Central memory CD4-positive, alpha-beta T cell (primary cell): ENCODE data around the gene FDX1.

Source experiments
- DNase-seq: peaks from one replicate; pipeline ENCODE4 v3.0.0; 2022

The FDX1 gene

GRCh38 chr11:110470716-110471115 lies 41.0 kb downstream of the FDX1 start:
- DNase-seq: no peak

GRCh38 chr11:110471371-110471770 lies 41.6 kb downstream of the FDX1 start:
- no peak for DNase-seq

DNA sequence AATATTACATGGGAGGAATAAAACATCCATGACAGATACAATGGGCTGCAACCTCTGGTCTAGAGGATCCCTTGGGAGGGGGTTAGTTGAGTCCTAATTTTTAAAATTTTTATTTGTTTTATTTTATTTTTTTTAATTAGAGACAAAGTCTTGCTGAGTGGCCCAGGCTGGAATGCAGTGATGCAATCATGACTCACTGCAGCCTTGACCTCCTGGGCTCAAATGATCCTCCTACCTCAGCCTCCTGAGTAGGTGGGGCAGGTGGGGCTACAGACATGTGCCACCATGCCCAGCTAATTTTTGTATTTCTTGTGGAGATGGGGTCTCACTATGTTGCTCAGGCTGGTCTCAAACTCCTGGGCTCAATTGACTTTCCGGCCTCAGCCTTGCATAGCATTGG lies 43.1 kb downstream of the FDX1 start:
- no peak for DNase-seq

- DNase-seq: no peak
Measured at GRCh38 chr11:110473706-110474105, 44.0 kb downstream of the FDX1 start.

- DNase-seq: no peak
Measured at GRCh38 chr11:110474578-110474977, 44.8 kb downstream of the FDX1 start.

- no peak for DNase-seq
Measured at GRCh38 chr11:110475671-110476070, 45.9 kb downstream of the FDX1 start.

DNA sequence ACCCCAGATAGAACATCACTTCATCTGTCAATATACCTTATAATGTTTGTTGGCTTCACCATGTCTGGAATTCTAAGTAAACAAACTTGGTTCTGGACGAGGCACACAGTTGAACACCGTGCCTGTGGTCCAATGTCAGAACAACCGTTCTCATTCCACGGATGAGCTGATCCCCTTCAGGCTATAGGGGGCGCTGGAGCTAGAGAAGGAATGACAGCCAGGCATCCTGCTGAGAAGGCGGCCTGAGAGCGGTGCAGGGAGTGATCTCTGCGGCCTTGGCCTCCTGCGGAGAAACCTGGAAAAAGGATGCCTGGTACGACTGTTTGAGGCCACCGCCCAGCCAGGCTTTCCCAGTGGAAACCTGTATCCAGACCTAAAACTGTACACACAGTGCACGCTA lies 48.7 kb downstream of the FDX1 start:
- no peak for DNase-seq

- no peak for DNase-seq
Measured at GRCh38 chr11:110479108-110480101, 49.7 kb downstream of the FDX1 start.

DNA sequence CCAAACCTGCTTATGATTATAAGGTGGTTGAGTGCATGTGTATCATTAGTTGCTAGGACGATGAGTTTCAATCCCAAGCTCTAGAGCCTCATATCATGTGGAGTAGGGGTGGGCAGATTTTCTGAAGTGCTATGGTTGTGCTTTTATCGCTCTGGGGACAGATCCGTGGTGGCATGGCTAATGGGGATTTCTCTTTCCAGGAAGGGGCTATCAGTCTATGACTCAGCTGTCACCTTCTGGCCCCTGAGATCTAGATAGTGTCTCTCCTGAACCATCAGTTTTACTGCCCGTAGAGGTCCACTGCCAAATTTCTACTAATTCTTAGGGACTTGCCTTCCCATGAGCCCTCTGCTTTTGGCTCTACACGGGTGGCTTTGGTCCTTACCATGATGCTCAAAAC lies 51.8 kb downstream of the FDX1 start:
- DNase-seq: no peak

GRCh38 chr11:110486156-110486555 lies 56.4 kb downstream of the FDX1 start:
- no peak for DNase-seq

- no peak for DNase-seq
Measured at GRCh38 chr11:110488446-110488845, 58.7 kb downstream of the FDX1 start.

DNA sequence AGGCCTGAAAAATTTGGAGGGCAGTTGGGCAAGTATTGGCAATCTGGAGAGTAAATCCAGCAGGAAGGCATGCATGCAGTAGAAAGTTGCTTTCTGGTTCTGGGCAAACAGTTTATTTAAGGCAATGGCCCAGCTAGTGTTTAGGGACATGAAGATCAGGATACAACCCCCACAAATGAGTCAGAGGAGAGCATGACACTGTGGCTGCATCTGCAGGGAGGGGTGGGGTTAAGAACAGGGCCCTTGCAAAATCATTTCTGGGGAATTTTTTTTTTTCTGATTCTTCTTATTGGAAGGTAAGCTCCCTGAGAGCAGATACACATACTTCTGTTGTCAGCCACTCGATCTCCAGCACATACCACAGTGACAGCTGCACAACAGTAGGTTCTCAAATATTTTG lies 61.1 kb downstream of the FDX1 start:
- DNase-seq: no peak

DNA sequence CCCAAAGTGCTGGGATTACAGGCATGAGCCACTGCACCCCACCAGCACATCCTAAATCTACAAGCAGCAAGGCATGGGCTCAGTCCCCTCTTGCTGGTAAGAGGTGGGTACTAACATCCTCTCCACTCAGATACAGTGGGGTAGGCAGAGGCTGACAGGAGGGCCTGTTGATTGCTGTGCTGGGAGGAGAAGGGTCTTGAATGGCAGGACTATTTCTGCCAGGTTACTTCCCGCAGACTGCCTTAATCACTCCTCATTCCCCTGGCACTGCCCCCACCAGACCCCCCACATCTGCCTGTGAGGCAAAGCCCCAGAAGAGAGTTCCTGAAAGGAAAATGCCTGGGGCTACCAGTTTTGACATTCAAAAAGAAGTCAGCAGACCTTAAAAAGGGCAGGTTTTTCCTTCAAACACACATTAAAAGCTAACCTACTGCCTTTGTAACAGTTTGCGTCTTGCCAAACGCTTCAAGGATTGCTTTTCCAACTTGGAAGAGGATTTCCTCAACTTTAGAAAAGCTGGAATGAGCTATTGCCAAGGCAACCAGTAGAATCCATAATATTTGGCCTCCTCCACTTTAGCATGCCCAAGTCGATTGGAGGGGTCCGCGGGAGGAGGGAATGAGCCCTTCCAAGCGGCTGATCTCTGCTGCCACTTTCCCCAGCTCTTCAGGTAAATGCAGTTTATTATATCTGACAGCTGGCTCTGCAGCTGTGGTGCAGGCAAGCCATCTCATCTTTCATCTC lies 62.0 kb downstream of the FDX1 start:
- DNase-seq: no peak

- no peak for DNase-seq
Measured at GRCh38 chr11:110492321-110492685, 62.6 kb downstream of the FDX1 start.

- no peak for DNase-seq
Measured at GRCh38 chr11:110493346-110493745, 63.6 kb downstream of the FDX1 start.

DNA sequence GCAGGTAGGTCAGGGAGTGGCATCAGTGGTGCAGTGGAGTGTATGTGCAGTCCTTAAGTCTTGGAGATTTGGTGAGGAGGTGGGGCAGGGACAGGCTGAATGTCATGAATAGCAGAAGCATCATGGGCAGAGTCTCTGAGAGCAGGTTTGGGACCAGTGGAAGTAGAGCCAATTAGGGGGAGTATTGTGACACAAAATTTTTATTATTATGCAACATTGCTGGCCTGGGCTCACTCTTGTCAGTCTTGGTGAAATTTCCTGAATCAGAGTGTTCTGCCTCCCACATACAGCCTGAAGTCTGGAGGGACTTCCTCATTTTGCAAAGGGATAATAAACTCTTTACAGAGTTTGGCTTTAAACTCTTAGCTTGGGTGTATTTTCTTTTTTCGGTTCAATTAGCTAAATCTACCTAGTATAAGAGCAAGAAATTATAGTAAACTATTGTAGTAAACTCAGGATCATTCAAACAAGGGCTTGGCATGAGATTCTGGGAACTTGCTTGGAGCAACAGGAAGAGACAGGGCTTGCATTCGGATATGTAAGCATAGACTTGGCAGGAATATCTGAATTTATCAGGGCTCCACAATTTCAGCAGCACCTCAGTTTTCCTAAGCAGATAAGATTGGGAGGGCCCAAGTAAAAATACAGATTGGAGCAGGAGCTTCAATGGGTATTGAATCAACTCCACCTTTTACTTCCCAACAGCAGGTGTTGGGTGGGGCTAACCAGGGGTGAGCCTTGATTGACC lies 67.7 kb downstream of the FDX1 start:
- no peak for DNase-seq

DNA sequence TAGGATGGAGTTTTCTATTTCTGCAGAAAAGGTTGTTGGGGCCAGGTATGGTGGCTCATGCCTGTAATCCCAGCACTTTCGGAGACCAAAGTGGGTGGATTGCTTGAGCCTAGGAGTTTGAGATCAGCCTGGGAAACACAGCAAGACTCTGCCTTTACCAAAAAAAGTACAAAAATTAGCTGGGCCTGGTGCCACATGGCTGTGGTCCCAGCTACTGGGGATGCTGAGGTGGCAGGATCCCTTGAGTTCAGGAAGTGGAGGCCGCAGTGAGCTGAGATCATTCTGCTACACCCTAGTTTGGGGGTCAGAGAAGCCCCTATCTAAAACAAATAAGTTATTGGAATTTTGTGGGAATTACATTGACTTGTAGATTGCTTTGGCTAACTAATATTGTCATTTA lies 71.7 kb downstream of the FDX1 start:
- no peak for DNase-seq

DNA sequence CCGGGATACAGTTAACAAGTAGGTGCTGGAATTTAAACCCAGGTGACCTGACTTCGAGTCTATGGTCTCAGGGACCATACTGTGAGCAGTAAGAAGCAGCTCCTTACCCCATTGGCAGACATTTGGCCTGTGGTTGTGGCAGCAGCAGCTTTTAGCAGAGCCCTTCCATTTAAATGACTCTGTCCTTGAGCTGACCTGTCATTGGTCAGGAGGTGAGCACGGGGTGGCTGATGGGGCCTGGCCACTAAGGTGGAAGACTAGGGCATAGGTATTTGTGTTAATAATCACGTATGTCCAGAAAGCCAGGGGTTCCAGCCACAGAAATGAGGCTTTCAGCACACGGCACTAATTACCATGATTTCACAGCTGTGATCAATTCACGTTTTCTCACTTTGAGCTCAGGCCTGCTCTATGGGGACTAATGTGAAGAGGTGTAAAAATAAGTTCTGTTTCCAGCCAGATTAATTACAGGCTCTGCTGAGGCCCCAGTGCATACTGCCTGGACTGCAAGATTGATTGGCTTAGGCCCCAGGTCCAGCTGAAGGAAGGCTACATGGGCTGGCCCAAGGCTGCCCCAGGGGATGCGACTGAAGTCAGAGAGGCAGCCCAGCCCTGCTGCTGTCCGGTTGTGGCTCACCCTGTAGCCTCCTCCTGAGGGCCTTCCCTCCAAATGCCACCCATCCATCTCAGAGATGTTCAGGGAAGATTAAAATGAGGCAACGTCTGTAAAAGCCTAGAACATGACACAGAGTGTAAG lies 76.0 kb downstream of the FDX1 start:
- DNase-seq: no peak

DNA sequence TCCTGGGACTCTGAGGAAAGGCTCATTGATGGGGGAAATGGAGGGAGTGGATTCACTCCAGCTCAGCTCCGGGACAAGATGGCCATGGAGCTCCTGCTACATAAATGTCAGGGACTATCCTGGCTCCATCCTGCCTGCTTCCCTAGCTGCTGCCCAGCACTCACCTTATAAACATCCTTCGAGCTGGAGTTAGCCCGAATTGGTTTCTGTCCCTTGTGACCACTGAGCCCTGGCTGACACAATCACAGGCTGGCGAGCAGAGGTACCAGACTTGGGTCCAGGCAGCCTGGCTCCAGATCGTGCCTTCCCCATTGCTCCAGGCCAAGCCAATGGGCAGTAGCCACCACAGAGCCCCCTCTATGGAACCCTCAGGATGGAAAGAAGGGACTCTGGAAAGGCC lies 77.6 kb downstream of the FDX1 start:
- DNase-seq: no peak

- DNase-seq: no peak
Measured at GRCh38 chr11:110508786-110509185, 79.0 kb downstream of the FDX1 start.

GRCh38 chr11:110509472-110509871 lies 79.7 kb downstream of the FDX1 start:
- no peak for DNase-seq

DNA sequence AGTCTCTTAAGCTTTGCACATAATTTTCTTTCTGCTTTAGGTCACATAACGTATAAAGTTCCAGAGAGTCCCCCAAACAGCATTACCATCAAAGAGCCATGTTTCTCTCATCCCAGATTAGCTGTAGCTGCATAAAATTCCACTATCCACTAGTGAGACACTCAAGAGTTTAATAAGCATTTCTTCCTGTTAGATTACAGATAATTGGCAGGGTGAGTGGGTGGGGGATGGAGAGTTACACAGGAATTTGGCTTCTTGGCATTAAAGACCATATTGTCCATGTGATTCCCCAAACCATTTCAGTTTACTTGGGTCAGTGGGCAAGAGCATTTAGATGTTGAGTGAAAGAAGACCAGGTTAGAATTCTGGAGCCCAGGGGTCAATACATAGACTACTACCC lies 82.3 kb downstream of the FDX1 start:
- no peak for DNase-seq
